H9 (cell line): ENCODE data around the gene MXD3. TPM values are rescaled to one million over a fixed set of nuclear protein-coding genes. Genes with fewer than 3 reads are reported as not detected.

ENCODE experiments used
- DNase-seq: peaks from one replicate; pipeline ENCODE4 v3.0.0-alpha.2; 2017
- H2AFZ ChIP-seq: one replicate; pipeline ENCODE4 v1.6.1; 2013; ENCODE audit warnings: mild to moderate bottlenecking, low read length, control low read depth, moderate library complexity
- H2AK5ac ChIP-seq: 2 replicates; pipeline ENCODE4 v1.6.1; 2013; ENCODE audit warnings: low read length, control low read depth, mixed read lengths; ENCODE audit not compliant: insufficient read length
- H2BK120ac ChIP-seq: one replicate; pipeline ENCODE4 v1.6.1; 2013; ENCODE audit warnings: low read depth, mild to moderate bottlenecking, low read length, control low read depth, inconsistent platforms; ENCODE audit not compliant: poor library complexity, severe bottlenecking
- H2BK12ac ChIP-seq: 2 replicates; pipeline ENCODE4 v1.6.1; 2013; ENCODE audit warnings: low read length, control low read depth, mixed read lengths, low read depth; ENCODE audit not compliant: insufficient read length
- H2BK15ac ChIP-seq: 2 replicates; pipeline ENCODE4 v1.6.1; 2013; ENCODE audit warnings: low read depth, low read length, control low read depth
- H2BK20ac ChIP-seq: one replicate; pipeline ENCODE4 v1.6.1; 2013; ENCODE audit warnings: low read depth, mild to moderate bottlenecking, low read length, control low read depth, inconsistent platforms; ENCODE audit not compliant: poor library complexity, severe bottlenecking
- H2BK5ac ChIP-seq: 2 replicates; pipeline ENCODE4 v1.6.1; 2013; ENCODE audit warnings: low read length, control low read depth, mixed read lengths; ENCODE audit not compliant: insufficient read length
- H3K14ac ChIP-seq: 2 replicates; pipeline ENCODE4 v1.6.1; 2013; ENCODE audit warnings: low read length, control low read depth; ENCODE audit not compliant: insufficient read depth
- H3K18ac ChIP-seq: 2 replicates; pipeline ENCODE4 v1.6.1; 2013; ENCODE audit warnings: low read depth, mild to moderate bottlenecking, mixed read lengths, low read length, control low read depth; ENCODE audit not compliant: insufficient read length
- H3K23ac ChIP-seq: 2 replicates; pipeline ENCODE4 v1.6.1; 2013; ENCODE audit warnings: low read length, control low read depth, mixed read lengths, low read depth; ENCODE audit not compliant: insufficient read length
- H3K23me2 ChIP-seq: 2 replicates; pipeline ENCODE4 v1.6.1; 2013; ENCODE audit warnings: low read depth, mild to moderate bottlenecking, mixed read lengths, low read length, control low read depth; ENCODE audit not compliant: insufficient read length, poor library complexity, severe bottlenecking
- H3K27ac ChIP-seq: 2 replicates; pipeline ENCODE4 v1.5.1; 2013; ENCODE audit warnings: low read length, control low read depth, mixed read lengths, low read depth; ENCODE audit not compliant: insufficient read length
- H3K27me3 ChIP-seq: 2 replicates; pipeline ENCODE4 v1.6.1; 2013; ENCODE audit warnings: low read length, control low read depth, inconsistent platforms; ENCODE audit not compliant: insufficient read depth
- H3K4ac ChIP-seq: 2 replicates; pipeline ENCODE4 v1.6.1; 2013; ENCODE audit warnings: low read depth, mild to moderate bottlenecking, control low read depth, inconsistent platforms, low read length, moderate library complexity
- H3K4me1 ChIP-seq: 2 replicates; pipeline ENCODE4 v1.6.1; 2013; ENCODE audit warnings: low read length, control low read depth, inconsistent platforms; ENCODE audit not compliant: insufficient read depth
- H3K4me2 ChIP-seq: 2 replicates; pipeline ENCODE4 v1.6.1; 2013; ENCODE audit warnings: low read length, control low read depth, mixed read lengths; ENCODE audit not compliant: insufficient read length, insufficient read depth
- H3K56ac ChIP-seq: 2 replicates; pipeline ENCODE4 v1.6.1; 2013; ENCODE audit warnings: low read depth, mild to moderate bottlenecking, mixed read lengths, low read length, control low read depth; ENCODE audit not compliant: insufficient read length
- H3K79me1 ChIP-seq: 2 replicates; pipeline ENCODE4 v1.6.1; 2013; ENCODE audit warnings: low read depth, mild to moderate bottlenecking, moderate library complexity, low read length, control low read depth, inconsistent platforms; ENCODE audit not compliant: insufficient read depth, poor library complexity, severe bottlenecking
- H3K79me2 ChIP-seq: 2 replicates; pipeline ENCODE4 v1.6.1; 2013; ENCODE audit warnings: low read length, control low read depth, inconsistent platforms; ENCODE audit not compliant: insufficient read depth
- H3K9ac ChIP-seq: 2 replicates; pipeline ENCODE4 v1.6.1; 2013; ENCODE audit warnings: low read length, control low read depth, mixed read lengths; ENCODE audit not compliant: insufficient read length; ENCODE audit errors: extremely low read depth
- H3K9me3 ChIP-seq: one replicate; pipeline ENCODE4 v1.6.1; 2013; ENCODE audit warnings: low read depth, low read length, inconsistent platforms; ENCODE audit not compliant: control insufficient read depth
- H3T11ph ChIP-seq: one replicate; pipeline ENCODE4 v1.6.1; 2013; ENCODE audit warnings: mild to moderate bottlenecking, low read length, control low read depth, inconsistent platforms
- H4K20me1 ChIP-seq: one replicate; pipeline ENCODE4 v1.6.1; 2013; ENCODE audit not compliant: control insufficient read depth, insufficient read length, insufficient read depth
- H4K5ac ChIP-seq: 2 replicates; pipeline ENCODE4 v1.6.1; 2013; ENCODE audit warnings: low read depth, mild to moderate bottlenecking, mixed read lengths, low read length, control low read depth; ENCODE audit not compliant: insufficient read length
- H4K8ac ChIP-seq: replicated peaks from 2 replicates; pipeline ENCODE4 v1.6.1; 2013; ENCODE audit warnings: low read length, control low read depth, mixed read lengths, low read depth; ENCODE audit not compliant: insufficient read length
- H4K91ac ChIP-seq: 2 replicates; pipeline ENCODE4 v1.6.1; 2013; ENCODE audit warnings: low read depth, mild to moderate bottlenecking, moderate library complexity, mixed read lengths, low read length, control low read depth; ENCODE audit not compliant: insufficient read length
- H3K27ac Mint-ChIP-seq, 3 experiments: 2 replicates in 2 of 3; 3 replicates in 1 of 3; pipeline ENCODE4 v1.8.0; 2020 to 2021; ENCODE audit warnings: mixed read lengths in 3 of 3, mild to moderate bottlenecking in 1 of 3, moderate library complexity in 1 of 3
- H3K27me3 Mint-ChIP-seq: 2 replicates; pipeline ENCODE4 v1.8.0; 2021; ENCODE audit warnings: low read depth, mild to moderate bottlenecking, moderate library complexity, mixed read lengths
- H3K36me3 Mint-ChIP-seq, 3 experiments: 2 replicates in 2 of 3; 3 replicates in 1 of 3; pipeline ENCODE4 v1.8.0; 2020 to 2021; ENCODE audit warnings: low read depth in 3 of 3, mixed read lengths in 3 of 3; ENCODE audit not compliant: insufficient read depth in 1 of 3
- H3K4me1 Mint-ChIP-seq, 2 experiments: 2 replicates each; pipeline ENCODE4 v1.8.0; 2020; ENCODE audit warnings: mixed read lengths in 2 of 2
- H3K4me3 Mint-ChIP-seq, 2 experiments: 2 replicates in 1 of 2; 3 replicates in 1 of 2; pipeline ENCODE4 v1.8.0; 2020 to 2021; ENCODE audit warnings: mild to moderate bottlenecking in 2 of 2, mixed read lengths in 2 of 2, moderate library complexity in 1 of 2
- H3K9me3 Mint-ChIP-seq, 2 experiments: 2 replicates in 1 of 2; 3 replicates in 1 of 2; pipeline ENCODE4 v1.8.0; 2020; ENCODE audit warnings: mild to moderate bottlenecking in 2 of 2, mixed read lengths in 2 of 2, moderate library complexity in 1 of 2
- CTCF ChIP-seq: fragments of 200-600 bp; sonication (generic); conservative IDR thresholded peaks from 3 replicates; pipeline ENCODE4 v1.8.0; 2021; ENCODE audit warnings: antibody characterized with exemption, mild to moderate bottlenecking
- WGBS: extraction: QIAGEN DNeasy Blood & Tissue Kit; methylation state at CpG from one replicate; pipeline ENCODE4 v1.1.7; 2013; ENCODE audit warnings: missing lambda C conversion rate, low lambda C conversion rate, mixed read lengths; ENCODE audit not compliant: insufficient read length; ENCODE audit errors: extremely low coverage; 5-methylcytosine and 5-hydroxymethylcytosine counted together
- total RNA-seq: library from RNA; stranded (reverse); gene quantifications from 2 replicates; pipeline ENCODE4 v1.2.1, GENCODE V29; 2021

MXD3 gene
- total RNA-seq, 1 experiment from 2014 or later, result 9.8 TPM

- H3K23me2 ChIP-seq, result no peaks in the 10 kb centered on the region
- H3K9ac ChIP-seq, result no peak overlapping the region
- H3K27ac Mint-ChIP-seq, result no peak overlapping the region
- no peak overlapping the region for H2BK20ac ChIP-seq
- H3T11ph ChIP-seq, result no peak overlapping the region
- H2BK120ac ChIP-seq, result no peak overlapping the region
- H3K27me3 Mint-ChIP-seq, result no peaks in the 10 kb centered on the region
- no peak overlapping the region for H3K18ac ChIP-seq
- no CpG with 5 or more reads among the region's 2 CpGs for WGBS
- H3K4me1 ChIP-seq, result no peaks in the 10 kb centered on the region
- H3K4me2 ChIP-seq, result no peak overlapping the region
- H3K27ac ChIP-seq, result no peak overlapping the region
- no peak overlapping the region for H3K14ac ChIP-seq
- H3K4me3 Mint-ChIP-seq, result no peak overlapping the region
- H2AK5ac ChIP-seq, result no peak overlapping the region
- no peak overlapping the region for H2BK5ac ChIP-seq
- H3K9me3 ChIP-seq, result no peaks in the 10 kb centered on the region
- peaks cover 37 to 93% (median 75%) of the 10 kb centered on the region in 3 experiments; a peak in 6 of 7 replicates for H3K36me3 Mint-ChIP-seq
- H3K4ac ChIP-seq, result no peak overlapping the region
- H4K5ac ChIP-seq, result no peak overlapping the region
- no peaks in the 10 kb centered on the region for H3K4me1 Mint-ChIP-seq
- H4K8ac ChIP-seq, result no peak overlapping the region
- no peaks in the 10 kb centered on the region for H3K27me3 ChIP-seq
- H3K79me2 ChIP-seq, result no peaks in the 10 kb centered on the region; the same call in 1 of the 2 replicates
- TF ChIP-seq CTCF, result no peak
- H3K9me3 Mint-ChIP-seq, result no peaks in the 10 kb centered on the region
- no peak overlapping the region for H3K56ac ChIP-seq
- no peaks in the 10 kb centered on the region for H4K20me1 ChIP-seq
- no peak overlapping the region for H2BK12ac ChIP-seq
- no peak for DNase-seq
- H2BK15ac ChIP-seq, result no peak overlapping the region
- no peak overlapping the region for H2AFZ ChIP-seq
- no peak overlapping the region for H4K91ac ChIP-seq
- H3K23ac ChIP-seq, result no peak overlapping the region
- no peaks in the 10 kb centered on the region for H3K79me1 ChIP-seq
Observed at GRCh38 chr5:177288191-177288590, 23.5 kb downstream of the MXD3 start.
